ENCODE data around the gene MKNK2.
"Not testable (repeated sequence)": the region's sequence is repeated elsewhere in the genome, so short reads cannot be mapped to it uniquely, and the experiment has no call there.

MKNK2 gene

GRCh38 chr19:2050991-2051772, at the start of gene MKNK2:
Gene MKNK2 (minus strand): TSS chr19:2051244. CDS start chr19:2050851, 393 bp downstream.
- ATAC-seq: peak; percentile 81 to 84

DNA sequence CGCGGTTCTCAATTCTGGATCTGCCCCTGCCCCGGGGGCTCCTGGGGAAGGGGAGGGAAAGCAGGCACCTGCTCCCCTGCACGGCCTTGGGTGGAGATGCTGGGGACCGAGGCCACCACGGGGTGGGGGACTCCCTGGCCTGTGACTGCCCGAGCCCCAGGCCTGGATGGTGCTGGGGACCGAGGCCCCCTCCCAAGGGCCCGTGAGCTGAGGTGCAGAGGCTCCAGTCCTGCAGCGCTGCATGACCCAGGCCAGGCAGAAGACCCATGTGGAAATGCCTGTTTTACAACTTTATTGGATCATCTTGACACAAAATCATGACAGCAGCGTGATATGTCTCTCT, 49.6 kb upstream of the MKNK2 start:
- no peak for ATAC-seq

GRCh38 chr19:2099937-2100718, 49.1 kb upstream of the MKNK2 start:
- ATAC-seq: no peak

DNA sequence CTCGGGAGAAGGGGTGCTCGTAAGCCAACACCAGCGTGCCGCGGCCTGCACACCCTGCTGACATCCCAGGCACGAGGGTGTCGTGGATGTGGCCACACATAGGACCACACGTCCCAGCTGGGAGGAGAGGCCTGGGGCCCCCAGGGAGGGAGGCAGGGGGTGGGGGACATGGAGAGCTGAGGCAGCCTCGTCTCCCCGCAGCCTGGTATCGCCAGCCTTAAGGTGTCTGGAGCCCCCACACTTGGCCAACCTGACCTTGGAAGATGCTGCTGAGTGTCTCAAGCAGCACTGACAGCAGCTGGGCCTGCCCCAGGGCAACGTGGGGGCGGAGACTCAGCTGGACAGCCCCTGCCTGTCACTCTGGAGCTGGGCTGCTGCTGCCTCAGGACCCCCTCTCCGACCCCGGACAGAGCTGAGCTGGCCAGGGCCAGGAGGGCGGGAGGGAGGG, 48.0 kb upstream of the MKNK2 start:
- ATAC-seq: no peak

GRCh38 chr19:2097886-2098327, 46.9 kb upstream of the MKNK2 start:
- ATAC-seq: no peak

- ATAC-seq: peak; percentile 3 to 5
Observed at GRCh38 chr19:2097203-2097885, 46.3 kb upstream of the MKNK2 start.

GRCh38 chr19:2096480-2097202, 45.6 kb upstream of the MKNK2 start, which contains the start of gene IZUMO4:
Gene IZUMO4 (plus strand): TSS chr19:2096915. CDS start chr19:2096946, 31 bp downstream.
- ATAC-seq: peak; percentile 85 to 87

- peak; percentile 53 to 55 for ATAC-seq
Observed at GRCh38 chr19:2096034-2096479, 45.0 kb upstream of the MKNK2 start, which contains the start of gene MOB3A. Gene MOB3A (minus strand): TSS chr19:2096326. CDS start chr19:2078560, 17,766 bp downstream.

- not testable (repeated sequence) for ATAC-seq
Observed at GRCh38 chr19:2091926-2092525, 41.0 kb upstream of the MKNK2 start.

GRCh38 chr19:2089727-2090053, 38.6 kb upstream of the MKNK2 start:
- no peak for ATAC-seq

DNA sequence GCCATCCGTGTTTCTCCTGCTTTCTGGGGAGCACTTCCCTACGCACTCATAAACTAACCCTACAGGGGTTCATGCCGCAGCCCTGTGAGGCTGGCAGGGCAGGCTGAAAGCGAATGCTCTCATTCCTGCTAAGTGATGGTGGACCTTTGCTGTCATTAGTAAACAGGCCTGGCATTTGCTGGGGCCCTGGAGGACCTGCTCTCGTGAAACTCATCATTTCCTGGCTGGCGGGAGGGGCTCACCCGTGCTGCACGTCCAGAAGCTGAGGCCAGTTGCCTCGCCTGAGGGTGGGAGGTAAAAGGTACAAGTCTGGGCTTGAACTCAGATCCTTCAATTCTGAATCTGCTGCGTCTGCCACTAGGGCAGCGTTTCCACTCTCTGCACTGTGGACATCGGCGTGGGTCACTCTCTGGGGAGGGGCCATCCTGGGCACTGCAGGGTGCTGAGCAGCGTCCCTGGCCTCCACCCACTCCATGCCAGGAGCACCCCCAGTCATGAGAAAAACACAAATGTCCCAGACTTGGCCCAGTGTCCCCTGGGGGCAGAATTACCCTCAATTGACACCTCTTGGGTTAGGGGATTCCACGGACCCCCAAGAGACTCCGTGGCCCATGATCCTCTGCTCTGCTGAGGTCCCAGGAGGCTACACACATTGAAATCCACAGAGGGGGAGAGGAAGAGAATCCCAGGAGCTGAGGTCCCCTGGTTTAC, 38.1 kb upstream of the MKNK2 start:
- ATAC-seq: no peak

- no peak for ATAC-seq
Observed at GRCh38 chr19:2087621-2088100, 36.6 kb upstream of the MKNK2 start.

- ATAC-seq: peak; percentile 32 to 37
Observed at GRCh38 chr19:2086695-2087620, 35.9 kb upstream of the MKNK2 start.

DNA sequence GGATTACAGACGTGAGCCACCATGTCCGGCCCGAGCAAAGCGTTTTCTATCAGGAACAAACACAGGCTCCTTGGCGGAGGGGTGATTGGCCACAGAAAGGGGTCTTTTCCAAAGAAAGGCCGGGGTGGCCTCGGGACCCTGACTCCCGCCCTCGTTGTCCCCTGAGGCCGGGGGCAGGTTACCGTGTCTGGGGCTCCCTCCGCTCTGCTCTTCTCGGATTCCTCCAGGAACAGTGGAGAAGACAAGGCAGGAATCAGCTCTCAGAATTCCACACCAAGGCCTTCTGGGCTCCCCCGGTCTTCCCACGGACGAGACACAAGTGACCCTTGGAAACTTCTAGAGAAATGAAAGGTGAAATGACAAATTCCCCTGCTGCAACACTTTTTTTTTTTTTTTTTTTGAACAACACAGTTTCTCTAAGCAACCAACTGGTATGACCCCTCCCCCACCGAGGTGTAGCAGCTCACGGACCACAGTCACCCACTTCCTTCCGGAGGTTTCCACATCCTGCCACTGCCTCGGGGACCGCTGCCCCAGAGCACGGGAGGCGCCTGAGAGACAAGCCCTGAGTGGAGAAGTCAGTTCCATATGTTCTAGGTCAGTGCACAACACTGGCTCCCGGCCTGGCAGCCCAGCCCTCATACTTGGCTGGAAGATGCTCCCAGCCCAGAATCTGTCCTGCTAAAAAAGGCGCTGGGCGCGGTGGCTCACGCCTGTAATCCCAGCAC, 34.1 kb upstream of the MKNK2 start:
- ATAC-seq: peak; percentile 78 to 79

GRCh38 chr19:2083174-2083854, 32.3 kb upstream of the MKNK2 start:
- ATAC-seq: peak; percentile 18 to 31

DNA sequence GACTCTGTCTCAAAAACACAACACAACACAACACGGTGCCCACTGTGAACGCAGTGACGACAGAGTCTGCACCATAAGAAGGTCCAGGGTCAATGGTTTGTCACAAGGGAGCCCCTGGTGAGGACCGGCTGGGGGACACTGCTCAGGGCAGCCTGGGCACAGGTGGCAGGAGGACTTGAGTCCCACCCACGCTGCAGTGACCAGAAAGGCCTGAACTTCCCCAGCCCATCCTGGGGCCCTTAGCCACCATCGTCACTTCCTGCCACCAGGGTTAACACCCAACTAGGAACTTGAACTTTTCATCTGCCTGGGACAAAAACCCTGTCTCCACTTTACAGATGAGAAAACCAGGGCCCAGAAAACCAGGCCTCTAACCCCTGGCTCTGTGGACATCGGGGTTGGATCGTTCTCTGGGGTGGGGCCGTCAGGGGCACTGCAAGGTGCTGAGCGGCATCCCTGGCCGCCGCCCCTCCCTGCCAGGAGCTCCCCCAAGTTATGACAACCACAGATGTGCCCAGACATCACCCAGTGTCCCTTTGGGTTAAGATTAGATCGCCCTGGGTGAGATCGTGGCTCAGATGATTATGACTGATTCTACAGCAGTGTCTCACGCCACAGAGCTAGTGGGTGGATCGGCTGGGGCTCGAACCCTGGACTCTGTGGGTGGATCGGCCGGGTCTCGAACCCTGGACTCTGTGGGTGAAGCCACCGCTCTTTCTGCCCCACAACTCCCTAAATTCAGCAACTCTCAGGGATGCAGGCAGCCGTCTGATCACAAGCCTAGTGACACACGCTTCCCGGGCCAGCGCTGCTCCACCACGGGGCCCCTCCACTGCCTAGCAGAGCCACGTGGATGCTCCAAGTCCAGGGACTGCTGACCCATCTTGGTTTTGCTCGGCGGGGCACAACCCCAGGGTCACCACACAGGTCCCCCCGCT, 31.1 kb upstream of the MKNK2 start:
- peak; percentile 14 to 27 for ATAC-seq

DNA sequence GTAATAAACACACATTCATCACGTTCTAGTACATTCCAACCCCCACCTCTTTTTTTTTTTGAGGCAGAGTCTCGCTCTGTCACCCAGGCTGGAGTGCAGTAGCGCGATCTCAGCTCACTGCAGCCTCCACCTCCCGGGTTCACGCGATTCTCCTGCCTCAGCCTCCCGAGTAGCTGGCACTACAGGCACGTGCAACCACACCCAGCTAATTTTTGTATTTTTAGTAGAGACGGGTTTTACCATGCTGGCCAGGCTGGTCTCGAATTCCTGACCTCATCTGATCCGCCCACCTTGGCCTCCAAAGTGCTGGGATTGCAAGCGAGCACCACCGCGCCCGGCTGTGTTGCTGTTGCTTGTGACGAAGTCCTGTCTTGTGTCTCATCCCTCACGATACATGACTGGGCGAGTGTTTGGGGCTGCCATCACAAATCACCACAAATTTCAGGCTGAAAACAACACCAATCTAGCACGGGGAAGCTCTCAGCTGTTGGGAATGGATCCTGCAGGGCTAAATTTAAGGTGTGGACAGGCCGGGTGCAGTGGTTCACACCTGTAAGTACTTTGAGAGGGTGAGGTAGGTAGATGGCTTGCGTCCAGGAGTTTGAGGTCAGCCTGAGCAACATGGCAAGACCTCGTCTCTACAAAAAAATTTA, 29.4 kb upstream of the MKNK2 start:
- no peak for ATAC-seq
